Measurements from ENCODE around the gene RAB4B. TPM values are rescaled to one million over a fixed set of nuclear protein-coding genes. Genes with fewer than 3 reads are reported as not detected.
"Not testable (repeated sequence)": the region's sequence is repeated elsewhere in the genome, so short reads cannot be mapped to it uniquely, and the experiment has no call there.

The RAB4B gene
- total RNA-seq, 6 donors from 2014 or later, result 39.9 to 78.5 (median 58.6) TPM

DNA sequence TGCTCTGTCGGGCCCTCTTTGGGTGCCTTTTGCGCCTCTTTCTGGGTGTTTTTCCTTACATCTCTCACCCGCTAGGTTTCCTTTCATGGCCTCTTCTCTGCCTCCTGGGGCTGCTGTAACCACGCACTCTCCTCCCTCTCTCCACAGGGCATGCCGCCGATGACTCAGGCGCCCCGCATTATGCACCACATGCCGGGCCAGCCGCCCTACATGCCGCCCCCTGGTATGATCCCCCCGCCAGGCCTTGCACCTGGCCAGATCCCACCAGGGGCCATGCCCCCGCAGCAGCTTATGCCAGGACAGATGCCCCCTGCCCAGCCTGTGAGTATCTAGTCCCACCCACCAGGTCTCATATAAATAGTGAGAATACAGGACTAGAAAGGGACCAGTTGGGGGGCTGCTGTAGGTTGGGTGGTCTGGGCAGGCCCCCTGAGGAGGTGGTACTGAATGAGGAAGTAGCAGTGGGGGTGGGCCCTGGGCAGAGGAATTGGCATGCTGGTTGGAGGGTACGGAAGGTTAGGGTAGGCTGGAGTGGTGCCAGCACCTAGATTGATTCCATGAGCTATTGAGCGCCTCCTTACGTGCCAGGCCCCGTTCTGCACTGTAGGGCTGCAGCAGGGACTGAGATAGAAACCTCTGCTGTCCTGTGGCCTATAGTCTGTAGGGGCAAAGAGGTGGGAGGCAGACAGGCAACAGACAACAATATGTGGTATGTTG is 15.1 kb upstream of the RAB4B start:
- WGBS, 2 donors, result 92 to 93% methylated on average over 17 of the region's 17 CpGs
- TF ChIP-seq POLR2AphosphoS5 (IDR thresholded peaks at IDR 0.05) (no peak), EP300 (IDR thresholded peaks at IDR 0.05) (no peak), POLR2A (IDR thresholded peaks at IDR 0.05) (no peak)
- TF ChIP-seq, protein P1, sequence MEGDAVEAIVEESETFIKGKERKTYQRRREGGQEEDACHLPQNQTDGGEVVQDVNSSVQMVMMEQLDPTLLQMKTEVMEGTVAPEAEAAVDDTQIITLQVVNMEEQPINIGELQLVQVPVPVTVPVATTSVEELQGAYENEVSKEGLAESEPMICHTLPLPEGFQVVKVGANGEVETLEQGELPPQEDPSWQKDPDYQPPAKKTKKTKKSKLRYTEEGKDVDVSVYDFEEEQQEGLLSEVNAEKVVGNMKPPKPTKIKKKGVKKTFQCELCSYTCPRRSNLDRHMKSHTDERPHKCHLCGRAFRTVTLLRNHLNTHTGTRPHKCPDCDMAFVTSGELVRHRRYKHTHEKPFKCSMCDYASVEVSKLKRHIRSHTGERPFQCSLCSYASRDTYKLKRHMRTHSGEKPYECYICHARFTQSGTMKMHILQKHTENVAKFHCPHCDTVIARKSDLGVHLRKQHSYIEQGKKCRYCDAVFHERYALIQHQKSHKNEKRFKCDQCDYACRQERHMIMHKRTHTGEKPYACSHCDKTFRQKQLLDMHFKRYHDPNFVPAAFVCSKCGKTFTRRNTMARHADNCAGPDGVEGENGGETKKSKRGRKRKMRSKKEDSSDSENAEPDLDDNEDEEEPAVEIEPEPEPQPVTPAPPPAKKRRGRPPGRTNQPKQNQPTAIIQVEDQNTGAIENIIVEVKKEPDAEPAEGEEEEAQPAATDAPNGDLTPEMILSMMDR (IDR thresholded peaks at IDR 0.05), result no peak
- Histone ChIP-seq H3K36me3 (peaks cover 55 to 94% (median 89%) of the 10 kb centered on the region in 4 donors), H3K27me3 (no peaks in the 10 kb centered on the region), H3K4me3 (no peak overlapping the region), H3K9me3 (no peaks in the 10 kb centered on the region), H3K27ac (peak overlapping the region in 1 of 4 donors; percentile 27), H3K4me1 (peaks cover 0 to 7% (median 0%) of the 10 kb centered on the region in 4 donors)
- ATAC-seq (ENCODE audit: low FRiP score in 2 of 2), result no peak
- no peak for DNase-seq

DNA sequence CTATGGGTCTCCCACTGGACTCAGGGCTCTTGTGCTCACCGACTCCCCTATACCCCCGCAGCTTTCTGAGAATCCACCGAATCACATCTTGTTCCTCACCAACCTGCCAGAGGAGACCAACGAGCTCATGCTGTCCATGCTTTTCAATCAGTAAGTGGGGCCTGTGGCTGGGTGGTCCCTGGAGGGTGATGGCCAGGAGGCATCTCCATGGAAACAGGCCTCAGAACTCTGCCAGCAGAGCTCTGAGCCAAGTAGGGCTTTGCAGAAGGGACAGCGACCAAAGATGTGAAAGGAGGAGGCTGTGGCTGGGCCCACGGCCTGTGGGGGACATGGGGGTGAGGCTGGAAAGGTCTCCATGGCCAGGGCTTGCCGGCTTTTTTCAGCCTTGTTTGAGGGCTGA is 14.5 kb upstream of the RAB4B start:
- H3K4me3 ChIP-seq, result no peak overlapping the region
- peaks cover 53 to 87% (median 83%) of the 10 kb centered on the region in 4 donors for H3K36me3 ChIP-seq
- DNase-seq (no peak), ATAC-seq (ENCODE audit: low FRiP score in 2 of 2) (no peak)
- no peak overlapping the region for H3K27ac ChIP-seq
- H3K4me1 ChIP-seq, result peaks cover 0 to 7% (median 0%) of the 10 kb centered on the region in 4 donors
- TF ChIP-seq, protein P1 (IDR thresholded peaks at IDR 0.05), result no peak
- TF ChIP-seq POLR2A (IDR thresholded peaks at IDR 0.05) (no peak), POLR2AphosphoS5 (IDR thresholded peaks at IDR 0.05) (no peak), EP300 (IDR thresholded peaks at IDR 0.05) (no peak)
- H3K27me3 ChIP-seq, result no peaks in the 10 kb centered on the region
- H3K9me3 ChIP-seq, result no peaks in the 10 kb centered on the region
- 92 to 99% methylated on average over 7 of the region's 7 CpGs for WGBS, 2 donors

DNA sequence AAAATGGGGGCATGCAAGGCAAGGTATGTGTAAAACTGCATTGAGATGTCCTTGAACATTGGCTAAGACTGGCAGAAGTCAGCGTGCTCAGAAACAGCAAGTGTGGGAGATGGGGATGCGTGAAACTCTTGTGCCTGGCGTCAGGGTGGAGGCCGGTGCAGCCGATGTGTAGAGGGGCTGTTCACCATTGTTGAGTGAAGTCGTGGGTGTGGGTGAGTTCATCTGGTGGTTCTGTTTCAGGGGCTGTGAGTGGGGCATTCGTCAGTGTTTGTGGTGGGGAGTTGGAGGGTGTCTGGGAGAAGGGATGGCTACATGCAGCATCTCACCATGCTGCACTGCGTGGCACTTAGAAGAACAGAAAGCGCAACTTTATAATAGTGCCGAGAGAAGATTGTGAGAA is 14.1 kb upstream of the RAB4B start:
- no peak for TF ChIP-seq EP300 (IDR thresholded peaks at IDR 0.05)
- TF ChIP-seq, protein P1 (IDR thresholded peaks at IDR 0.05), result no peak
- TF ChIP-seq POLR2AphosphoS5 (IDR thresholded peaks at IDR 0.05), result no peak
- TF ChIP-seq POLR2A (IDR thresholded peaks at IDR 0.05), result no peak
- 86% methylated on average over 10 of the region's 10 CpGs for WGBS, 2 donors
- peaks cover 0 to 7% (median 0%) of the 10 kb centered on the region in 4 donors for H3K4me1 ChIP-seq
- no peak for DNase-seq
- no peak overlapping the region for H3K4me3 ChIP-seq
- no peaks in the 10 kb centered on the region for H3K27me3 ChIP-seq
- no peaks in the 10 kb centered on the region for H3K9me3 ChIP-seq
- ATAC-seq (ENCODE audit: low FRiP score in 2 of 2), result no peak
- H3K27ac ChIP-seq, result no peak overlapping the region
- peaks cover 51 to 83% (median 79%) of the 10 kb centered on the region in 4 donors for H3K36me3 ChIP-seq

DNA sequence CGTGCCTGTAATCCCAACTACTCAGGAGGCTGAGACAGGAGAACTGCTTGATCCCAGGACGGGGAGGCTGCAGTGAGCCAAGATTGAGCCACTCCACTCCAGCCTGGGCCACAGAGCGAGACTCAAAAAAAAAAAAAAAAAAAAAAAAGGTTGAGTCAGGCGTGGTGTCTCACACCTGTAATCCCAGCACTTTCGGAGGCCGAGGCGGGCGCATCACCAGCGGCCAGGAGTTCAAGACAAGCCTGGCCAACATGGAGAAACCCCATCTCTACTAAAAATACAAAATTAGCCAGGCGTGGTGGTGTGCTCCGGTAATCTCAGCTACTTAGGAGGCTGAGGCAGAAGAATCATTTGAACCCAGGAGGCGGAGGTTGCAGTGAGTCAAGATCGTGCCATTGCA is 11.7 kb upstream of the RAB4B start:
- H3K9me3 ChIP-seq; DNase-seq; H3K27me3 ChIP-seq; ATAC-seq (ENCODE audit: low FRiP score in 2 of 2); H3K4me3 ChIP-seq; H3K4me1 ChIP-seq; H3K27ac ChIP-seq: not testable (repeated sequence)
- 95 to 96% methylated on average over 13 of the region's 13 CpGs for WGBS, 2 donors
- H3K36me3 ChIP-seq, result peaks cover 36 to 60% (median 56%) of the 10 kb centered on the region in 4 donors

DNA sequence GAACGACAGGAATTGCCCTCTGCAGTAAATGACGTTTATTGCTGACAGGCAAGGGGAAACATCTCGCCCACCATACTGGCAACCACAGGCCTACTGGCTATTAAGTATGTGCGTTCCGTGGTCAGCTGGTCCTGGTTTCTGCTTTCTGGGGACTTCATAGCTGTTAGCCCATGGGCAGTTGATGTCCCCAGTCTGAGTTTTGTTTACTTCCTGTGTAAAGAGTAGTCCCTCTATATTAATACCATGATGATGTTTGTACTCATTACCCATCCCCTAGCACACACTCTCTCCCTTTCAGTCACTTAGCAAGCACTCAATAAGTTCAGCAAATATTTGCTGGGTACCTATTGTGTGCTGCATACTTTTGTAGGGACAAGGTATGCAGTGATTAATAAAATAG is 9.2 kb upstream of the RAB4B start:
- H3K9me3 ChIP-seq, result no peaks in the 10 kb centered on the region
- H3K27ac ChIP-seq, result peak overlapping the region in 3 of 4 donors; percentile 4 to 61 (median 54)
- peaks cover 13 to 36% (median 31%) of the 10 kb centered on the region in 4 donors for H3K36me3 ChIP-seq
- no peaks in the 10 kb centered on the region for H3K27me3 ChIP-seq
- WGBS, 2 donors, result 51 to 72% methylated on average over 5 of the region's 5 CpGs
- H3K4me3 ChIP-seq, result no peak overlapping the region
- peaks cover 0 to 5% (median 0%) of the 10 kb centered on the region in 4 donors for H3K4me1 ChIP-seq
- no peak for DNase-seq
- peak in 1 of 2 donors; percentile 71 for ATAC-seq (ENCODE audit: low FRiP score in 2 of 2)
- TF ChIP-seq EP300 (IDR thresholded peaks at IDR 0.05) (no peak), POLR2A (IDR thresholded peaks at IDR 0.05) (no peak), POLR2AphosphoS5 (IDR thresholded peaks at IDR 0.05) (no peak)
- TF ChIP-seq, protein P1 (IDR thresholded peaks at IDR 0.05), result no peak

DNA sequence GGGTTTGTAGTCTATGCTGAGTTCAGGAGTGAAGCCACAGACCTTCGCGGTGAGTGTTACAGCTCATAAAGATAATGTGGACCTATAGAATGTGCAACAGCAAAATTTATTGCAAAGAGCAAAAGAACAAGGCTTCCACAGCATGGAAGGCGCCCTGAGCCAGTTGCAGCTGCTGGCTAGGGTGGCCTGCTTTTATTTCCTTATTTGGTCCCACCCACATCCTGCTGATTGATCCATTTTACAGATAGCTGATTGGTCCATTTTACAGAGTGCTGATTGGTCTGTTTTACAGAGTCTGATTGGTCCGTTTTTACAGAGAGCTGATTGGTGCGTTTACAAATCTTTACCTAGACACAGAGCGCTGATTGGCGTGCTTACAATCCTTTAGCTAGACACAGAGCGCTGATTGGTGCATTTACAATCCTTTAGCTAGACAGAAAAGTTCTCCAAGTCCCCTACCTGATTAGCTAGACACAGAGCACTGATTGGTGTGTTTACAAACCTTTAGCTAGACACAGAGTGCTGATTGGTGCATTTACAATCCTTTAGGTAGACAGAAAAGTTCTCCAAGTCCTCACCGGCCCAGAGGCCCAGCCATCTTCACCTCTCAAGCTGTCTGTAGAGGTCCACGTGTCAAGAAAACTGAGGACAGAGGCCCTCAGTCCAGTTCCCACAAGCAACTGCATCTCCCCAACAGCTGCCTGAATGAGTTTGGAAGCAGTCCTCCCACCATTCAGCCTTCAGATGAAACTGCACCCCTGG is 6.8 kb upstream of the RAB4B start:
- not testable (repeated sequence) for DNase-seq; ATAC-seq (ENCODE audit: low FRiP score in 2 of 2); H3K27ac ChIP-seq; H3K9me3 ChIP-seq; H3K4me1 ChIP-seq; H3K4me3 ChIP-seq; H3K27me3 ChIP-seq
- H3K36me3 ChIP-seq, result peaks cover 0 to 12% (median 7%) of the 10 kb centered on the region in 4 donors
- WGBS, 2 donors, result 95 to 98% methylated on average over 10 of the region's 10 CpGs
